ENCODE data around the gene URI1. TPM values are rescaled to one million over a fixed set of nuclear protein-coding genes. Genes with fewer than 3 reads are reported as not detected.
A peak's percentile ranks its signal among the peaks of the same experiment; 100 is the strongest.

URI1 gene
- total and polyA plus RNA-seq, 2 experiments from 2014 or later, result 49.7 to 49.9 TPM

DNA sequence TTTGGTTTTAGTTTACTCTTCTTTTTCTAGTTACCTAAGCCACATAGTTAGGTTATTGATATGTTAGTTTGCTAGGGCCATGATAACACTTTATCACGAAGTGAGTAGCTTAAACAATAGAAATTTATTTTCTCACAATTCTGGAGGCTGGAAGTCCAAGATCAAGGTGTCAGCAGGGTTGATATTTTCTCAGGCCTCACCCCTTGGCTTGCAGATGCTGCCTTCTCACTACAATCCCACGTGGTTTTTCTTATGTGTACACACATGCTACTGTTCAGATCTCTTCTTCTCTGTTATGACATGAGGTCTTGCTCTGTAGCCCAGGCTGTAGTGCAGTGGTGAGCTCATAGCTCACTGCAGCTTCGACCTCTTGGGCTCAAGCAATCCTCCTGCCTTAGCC lies 7.8 kb upstream of the URI1 start:
- no peaks in the 10 kb centered on the region for H3K27me3 ChIP-seq
- H3K36me3 ChIP-seq, result no peaks in the 10 kb centered on the region
- H3K4me3 ChIP-seq, result no peak overlapping the region
- TF ChIP-seq, protein P1, sequence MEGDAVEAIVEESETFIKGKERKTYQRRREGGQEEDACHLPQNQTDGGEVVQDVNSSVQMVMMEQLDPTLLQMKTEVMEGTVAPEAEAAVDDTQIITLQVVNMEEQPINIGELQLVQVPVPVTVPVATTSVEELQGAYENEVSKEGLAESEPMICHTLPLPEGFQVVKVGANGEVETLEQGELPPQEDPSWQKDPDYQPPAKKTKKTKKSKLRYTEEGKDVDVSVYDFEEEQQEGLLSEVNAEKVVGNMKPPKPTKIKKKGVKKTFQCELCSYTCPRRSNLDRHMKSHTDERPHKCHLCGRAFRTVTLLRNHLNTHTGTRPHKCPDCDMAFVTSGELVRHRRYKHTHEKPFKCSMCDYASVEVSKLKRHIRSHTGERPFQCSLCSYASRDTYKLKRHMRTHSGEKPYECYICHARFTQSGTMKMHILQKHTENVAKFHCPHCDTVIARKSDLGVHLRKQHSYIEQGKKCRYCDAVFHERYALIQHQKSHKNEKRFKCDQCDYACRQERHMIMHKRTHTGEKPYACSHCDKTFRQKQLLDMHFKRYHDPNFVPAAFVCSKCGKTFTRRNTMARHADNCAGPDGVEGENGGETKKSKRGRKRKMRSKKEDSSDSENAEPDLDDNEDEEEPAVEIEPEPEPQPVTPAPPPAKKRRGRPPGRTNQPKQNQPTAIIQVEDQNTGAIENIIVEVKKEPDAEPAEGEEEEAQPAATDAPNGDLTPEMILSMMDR (IDR thresholded peaks at IDR 0.05; ENCODE audit: low read depth, low read length), result no peak
- H3K9me3 ChIP-seq (ENCODE audit: low read depth), result no peaks in the 10 kb centered on the region
- no peak overlapping the region for H3K27ac ChIP-seq
- no peak for DNase-seq (ENCODE audit: low read depth in 1 of 2, low spot score in 1 of 2)
- no peaks in the 10 kb centered on the region for H3K4me1 ChIP-seq (ENCODE audit: low read depth)

DNA sequence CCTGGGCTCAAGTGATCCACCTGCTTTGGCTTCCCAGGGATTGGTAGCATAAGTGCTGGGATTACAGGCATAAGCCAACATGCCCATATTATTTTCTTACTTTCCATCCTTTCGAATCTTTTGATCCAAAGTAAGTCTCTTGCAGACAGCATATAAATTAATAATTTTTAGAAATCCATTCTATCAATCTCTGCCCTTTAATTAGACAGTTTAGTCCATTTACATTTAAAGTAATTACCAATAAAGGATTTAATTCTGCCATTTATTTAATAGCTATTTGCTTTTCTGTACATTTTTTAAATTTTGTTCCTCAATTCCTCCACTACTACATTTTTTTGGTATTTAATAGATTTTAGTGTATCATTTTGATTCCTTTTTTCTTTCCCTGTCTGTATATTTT lies 7.3 kb upstream of the URI1 start:
- no peaks in the 10 kb centered on the region for H3K9me3 ChIP-seq (ENCODE audit: low read depth)
- no peaks in the 10 kb centered on the region for H3K4me1 ChIP-seq (ENCODE audit: low read depth)
- TF ChIP-seq, protein P1 (IDR thresholded peaks at IDR 0.05; ENCODE audit: low read depth, low read length), result no peak

GRCh38 chr19:29936409-29936808 lies 5.6 kb upstream of the URI1 start:
- H3K4me3 ChIP-seq, result no peak overlapping the region
- TF ChIP-seq, protein P1 (IDR thresholded peaks at IDR 0.05; ENCODE audit: low read depth, low read length), result no peak

More for the DNA sequence above, 7.3 kb upstream of the URI1 start:
- Histone ChIP-seq H3K36me3 (no peaks in the 10 kb centered on the region), H3K27me3 (no peaks in the 10 kb centered on the region), H3K4me3 (no peak overlapping the region), H3K27ac (no peak overlapping the region)
- DNase-seq (ENCODE audit: low read depth in 1 of 2, low spot score in 1 of 2), result no peak

GRCh38 chr19:29939628-29940027 lies 2.4 kb upstream of the URI1 start:
- TF ChIP-seq, protein P1 (IDR thresholded peaks at IDR 0.05; ENCODE audit: low read depth, low read length), result no peak
- no peak for DNase-seq (ENCODE audit: low read depth in 1 of 2, low spot score in 1 of 2)
- Histone ChIP-seq H3K4me1 (ENCODE audit: low read depth) (no peaks in the 10 kb centered on the region), H3K27ac (no peak overlapping the region), H3K27me3 (no peaks in the 10 kb centered on the region), H3K36me3 (no peaks in the 10 kb centered on the region), H3K4me3 (no peak overlapping the region), H3K9me3 (ENCODE audit: low read depth) (no peaks in the 10 kb centered on the region)

More at GRCh38 chr19:29936409-29936808, 5.6 kb upstream of the URI1 start:
- H3K9me3 ChIP-seq (ENCODE audit: low read depth), result no peaks in the 10 kb centered on the region
- H3K27ac ChIP-seq, result no peak overlapping the region
- no peaks in the 10 kb centered on the region for H3K36me3 ChIP-seq
- H3K4me1 ChIP-seq (ENCODE audit: low read depth), result no peaks in the 10 kb centered on the region
- H3K27me3 ChIP-seq, result no peaks in the 10 kb centered on the region
- DNase-seq (ENCODE audit: low read depth in 1 of 2, low spot score in 1 of 2), result no peak

DNA sequence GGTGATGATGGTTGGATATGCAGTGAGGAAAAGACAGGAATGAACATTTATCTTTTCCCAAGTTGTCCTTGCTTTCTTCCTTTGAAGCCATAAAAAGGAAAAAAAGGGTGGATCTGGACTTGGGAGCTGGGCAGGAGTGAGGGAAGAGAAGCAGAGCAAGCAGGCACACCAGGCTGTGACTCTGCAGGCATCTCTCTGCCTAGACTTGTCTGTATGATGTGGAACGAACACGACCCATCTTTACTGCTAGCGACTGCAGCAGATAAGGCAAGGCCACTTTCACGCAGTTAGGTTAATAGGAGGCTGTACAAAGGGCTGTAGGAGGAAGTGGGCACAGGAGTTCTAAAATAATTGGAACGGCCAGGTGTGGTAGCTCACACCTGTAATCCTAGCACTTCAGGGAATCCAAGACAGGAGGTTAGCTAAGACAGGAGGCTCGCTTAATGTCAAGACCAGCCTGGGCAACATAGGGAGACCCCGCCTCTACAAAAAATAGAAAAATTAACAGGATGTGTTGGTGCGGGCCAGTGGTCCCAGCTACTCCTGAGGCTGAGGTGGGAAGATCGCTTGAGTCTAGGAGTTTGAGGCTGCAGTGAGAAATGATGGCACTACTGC lies 961 bp upstream of the URI1 start:
- Histone ChIP-seq H3K9me3 (ENCODE audit: low read depth) (no peaks in the 10 kb centered on the region), H3K27me3 (no peaks in the 10 kb centered on the region), H3K4me1 (ENCODE audit: low read depth) (no peaks in the 10 kb centered on the region), H3K36me3 (no peaks in the 10 kb centered on the region), H3K27ac (no peak overlapping the region), H3K4me3 (peak overlapping the region; percentile 93)
- DNase-seq (ENCODE audit: low read depth in 1 of 2, low spot score in 1 of 2), result no peak
- TF ChIP-seq, protein P1 (IDR thresholded peaks at IDR 0.05; ENCODE audit: low read depth, low read length), result no peak

Data from cardiac muscle cell (in vitro differentiated cells and primary cell).